ENCODE data around the gene NEDD4L.

The NEDD4L gene

GRCh38 chr18:58013241-58014211, 30.5 kb upstream of the NEDD4L start:
- Histone ChIP-seq H3K4me3 (ENCODE audit: low read length) (no peak overlapping the region), H3K27me3 (ENCODE audit: control insufficient read depth, insufficient read depth, low read length) (no peaks in the 10 kb centered on the region), H3K9ac (ENCODE audit: low read length) (no peak overlapping the region), H3K4me1 (ENCODE audit: control insufficient read depth, insufficient read depth, low read length) (peaks cover 26% of the 10 kb centered on the region), H3K9me3 (ENCODE audit: control insufficient read depth, low read length) (no peaks in the 10 kb centered on the region), H3K36me3 (ENCODE audit: control insufficient read depth, insufficient read depth, low read length) (no peaks in the 10 kb centered on the region)

GRCh38 chr18:58015065-58015780, 28.8 kb upstream of the NEDD4L start:
- Histone ChIP-seq H3K9ac (ENCODE audit: low read length) (no peak overlapping the region), H3K27me3 (ENCODE audit: control insufficient read depth, insufficient read depth, low read length) (no peaks in the 10 kb centered on the region), H3K9me3 (ENCODE audit: control insufficient read depth, low read length) (no peaks in the 10 kb centered on the region), H3K4me3 (ENCODE audit: low read length) (no peak overlapping the region), H3K36me3 (ENCODE audit: control insufficient read depth, insufficient read depth, low read length) (no peaks in the 10 kb centered on the region), H3K4me1 (ENCODE audit: control insufficient read depth, insufficient read depth, low read length) (peaks cover 31% of the 10 kb centered on the region)

GRCh38 chr18:58017267-58017666, 26.8 kb upstream of the NEDD4L start:
- no peak overlapping the region for H3K9ac ChIP-seq (ENCODE audit: low read length)
- no peak overlapping the region for H3K4me3 ChIP-seq (ENCODE audit: low read length)
- H3K27me3 ChIP-seq (ENCODE audit: control insufficient read depth, insufficient read depth, low read length): no peaks in the 10 kb centered on the region
- H3K36me3 ChIP-seq (ENCODE audit: control insufficient read depth, insufficient read depth, low read length): no peaks in the 10 kb centered on the region
- H3K9me3 ChIP-seq (ENCODE audit: control insufficient read depth, low read length): no peaks in the 10 kb centered on the region
- H3K4me1 ChIP-seq (ENCODE audit: control insufficient read depth, insufficient read depth, low read length): peaks cover 47% of the 10 kb centered on the region

GRCh38 chr18:58020567-58021107, 23.4 kb upstream of the NEDD4L start:
- H3K9me3 ChIP-seq (ENCODE audit: control insufficient read depth, low read length): no peaks in the 10 kb centered on the region
- no peaks in the 10 kb centered on the region for H3K27me3 ChIP-seq (ENCODE audit: control insufficient read depth, insufficient read depth, low read length)
- no peaks in the 10 kb centered on the region for H3K36me3 ChIP-seq (ENCODE audit: control insufficient read depth, insufficient read depth, low read length)
- H3K4me3 ChIP-seq (ENCODE audit: low read length): no peak overlapping the region
- no peak overlapping the region for H3K9ac ChIP-seq (ENCODE audit: low read length)
- H3K4me1 ChIP-seq (ENCODE audit: control insufficient read depth, insufficient read depth, low read length): peaks cover 46% of the 10 kb centered on the region

GRCh38 chr18:58021504-58021903, 22.5 kb upstream of the NEDD4L start:
- Histone ChIP-seq H3K9me3 (ENCODE audit: control insufficient read depth, low read length) (no peaks in the 10 kb centered on the region), H3K36me3 (ENCODE audit: control insufficient read depth, insufficient read depth, low read length) (no peaks in the 10 kb centered on the region), H3K9ac (ENCODE audit: low read length) (no peak overlapping the region), H3K4me1 (ENCODE audit: control insufficient read depth, insufficient read depth, low read length) (peaks cover 49% of the 10 kb centered on the region), H3K27me3 (ENCODE audit: control insufficient read depth, insufficient read depth, low read length) (no peaks in the 10 kb centered on the region), H3K4me3 (ENCODE audit: low read length) (no peak overlapping the region)

- Histone ChIP-seq H3K9ac (ENCODE audit: low read length) (no peak overlapping the region), H3K27me3 (ENCODE audit: control insufficient read depth, insufficient read depth, low read length) (no peaks in the 10 kb centered on the region), H3K9me3 (ENCODE audit: control insufficient read depth, low read length) (no peaks in the 10 kb centered on the region), H3K4me1 (ENCODE audit: control insufficient read depth, insufficient read depth, low read length) (peaks cover 41% of the 10 kb centered on the region), H3K4me3 (ENCODE audit: low read length) (no peak overlapping the region), H3K36me3 (ENCODE audit: control insufficient read depth, insufficient read depth, low read length) (no peaks in the 10 kb centered on the region)
Measured at GRCh38 chr18:58023108-58023507, 20.9 kb upstream of the NEDD4L start.

GRCh38 chr18:58024139-58024538, 19.9 kb upstream of the NEDD4L start:
- Histone ChIP-seq H3K9me3 (ENCODE audit: control insufficient read depth, low read length) (no peaks in the 10 kb centered on the region), H3K36me3 (ENCODE audit: control insufficient read depth, insufficient read depth, low read length) (no peaks in the 10 kb centered on the region), H3K9ac (ENCODE audit: low read length) (no peak overlapping the region), H3K4me3 (ENCODE audit: low read length) (no peak overlapping the region), H3K4me1 (ENCODE audit: control insufficient read depth, insufficient read depth, low read length) (peaks cover 41% of the 10 kb centered on the region), H3K27me3 (ENCODE audit: control insufficient read depth, insufficient read depth, low read length) (no peaks in the 10 kb centered on the region)

GRCh38 chr18:58025205-58025604, 18.8 kb upstream of the NEDD4L start:
- H3K4me3 ChIP-seq (ENCODE audit: low read length): no peak overlapping the region
- H3K36me3 ChIP-seq (ENCODE audit: control insufficient read depth, insufficient read depth, low read length): no peaks in the 10 kb centered on the region
- no peak overlapping the region for H3K9ac ChIP-seq (ENCODE audit: low read length)
- H3K4me1 ChIP-seq (ENCODE audit: control insufficient read depth, insufficient read depth, low read length): peaks cover 36% of the 10 kb centered on the region
- H3K9me3 ChIP-seq (ENCODE audit: control insufficient read depth, low read length): no peaks in the 10 kb centered on the region
- no peaks in the 10 kb centered on the region for H3K27me3 ChIP-seq (ENCODE audit: control insufficient read depth, insufficient read depth, low read length)

- H3K9ac ChIP-seq (ENCODE audit: low read length): no peak overlapping the region
- no peaks in the 10 kb centered on the region for H3K36me3 ChIP-seq (ENCODE audit: control insufficient read depth, insufficient read depth, low read length)
- H3K27me3 ChIP-seq (ENCODE audit: control insufficient read depth, insufficient read depth, low read length): no peaks in the 10 kb centered on the region
- no peaks in the 10 kb centered on the region for H3K9me3 ChIP-seq (ENCODE audit: control insufficient read depth, low read length)
- peaks cover 32% of the 10 kb centered on the region for H3K4me1 ChIP-seq (ENCODE audit: control insufficient read depth, insufficient read depth, low read length)
- no peak overlapping the region for H3K4me3 ChIP-seq (ENCODE audit: low read length)
Measured at GRCh38 chr18:58025733-58026132, 18.3 kb upstream of the NEDD4L start.

- no peak overlapping the region for H3K4me3 ChIP-seq (ENCODE audit: low read length)
- H3K36me3 ChIP-seq (ENCODE audit: control insufficient read depth, insufficient read depth, low read length): no peaks in the 10 kb centered on the region
- no peak overlapping the region for H3K9ac ChIP-seq (ENCODE audit: low read length)
- no peaks in the 10 kb centered on the region for H3K27me3 ChIP-seq (ENCODE audit: control insufficient read depth, insufficient read depth, low read length)
- peaks cover 25% of the 10 kb centered on the region for H3K4me1 ChIP-seq (ENCODE audit: control insufficient read depth, insufficient read depth, low read length)
- no peaks in the 10 kb centered on the region for H3K9me3 ChIP-seq (ENCODE audit: control insufficient read depth, low read length)
Measured at GRCh38 chr18:58026395-58026794, 17.6 kb upstream of the NEDD4L start.

GRCh38 chr18:58026857-58027256, 17.2 kb upstream of the NEDD4L start:
- peaks cover 21% of the 10 kb centered on the region for H3K4me1 ChIP-seq (ENCODE audit: control insufficient read depth, insufficient read depth, low read length)
- H3K4me3 ChIP-seq (ENCODE audit: low read length): no peak overlapping the region
- no peak overlapping the region for H3K9ac ChIP-seq (ENCODE audit: low read length)
- no peaks in the 10 kb centered on the region for H3K9me3 ChIP-seq (ENCODE audit: control insufficient read depth, low read length)
- H3K27me3 ChIP-seq (ENCODE audit: control insufficient read depth, insufficient read depth, low read length): no peaks in the 10 kb centered on the region
- H3K36me3 ChIP-seq (ENCODE audit: control insufficient read depth, insufficient read depth, low read length): no peaks in the 10 kb centered on the region

- Histone ChIP-seq H3K36me3 (ENCODE audit: control insufficient read depth, insufficient read depth, low read length) (no peaks in the 10 kb centered on the region), H3K27me3 (ENCODE audit: control insufficient read depth, insufficient read depth, low read length) (no peaks in the 10 kb centered on the region), H3K4me3 (ENCODE audit: low read length) (no peak overlapping the region), H3K9me3 (ENCODE audit: control insufficient read depth, low read length) (no peaks in the 10 kb centered on the region), H3K9ac (ENCODE audit: low read length) (no peak overlapping the region), H3K4me1 (ENCODE audit: control insufficient read depth, insufficient read depth, low read length) (peaks cover 20% of the 10 kb centered on the region)
Measured at GRCh38 chr18:58027341-58027740, 16.7 kb upstream of the NEDD4L start.
